MM.1S (cell line): ENCODE measurements around the gene PTTG1.

Experiments used
- EZH2 ChIP-seq: fragments of 300-600 bp; sonication (generic); optimal IDR thresholded peaks from 2 replicates; pipeline ENCODE3; 2017; ENCODE audit warnings: low read depth, mild to moderate bottlenecking, antibody characterized with exemption, low read length, mixed read lengths
- TF ChIP-seq, protein P1 (sequence below): fragments of 300-600 bp; sonication (generic); IDR thresholded peaks from 2 replicates; pipeline ENCODE4 v1.5.1; 2016; ENCODE audit warnings: antibody characterized with exemption, low read length, mixed read lengths

- TF ChIP-seq, protein P1, sequence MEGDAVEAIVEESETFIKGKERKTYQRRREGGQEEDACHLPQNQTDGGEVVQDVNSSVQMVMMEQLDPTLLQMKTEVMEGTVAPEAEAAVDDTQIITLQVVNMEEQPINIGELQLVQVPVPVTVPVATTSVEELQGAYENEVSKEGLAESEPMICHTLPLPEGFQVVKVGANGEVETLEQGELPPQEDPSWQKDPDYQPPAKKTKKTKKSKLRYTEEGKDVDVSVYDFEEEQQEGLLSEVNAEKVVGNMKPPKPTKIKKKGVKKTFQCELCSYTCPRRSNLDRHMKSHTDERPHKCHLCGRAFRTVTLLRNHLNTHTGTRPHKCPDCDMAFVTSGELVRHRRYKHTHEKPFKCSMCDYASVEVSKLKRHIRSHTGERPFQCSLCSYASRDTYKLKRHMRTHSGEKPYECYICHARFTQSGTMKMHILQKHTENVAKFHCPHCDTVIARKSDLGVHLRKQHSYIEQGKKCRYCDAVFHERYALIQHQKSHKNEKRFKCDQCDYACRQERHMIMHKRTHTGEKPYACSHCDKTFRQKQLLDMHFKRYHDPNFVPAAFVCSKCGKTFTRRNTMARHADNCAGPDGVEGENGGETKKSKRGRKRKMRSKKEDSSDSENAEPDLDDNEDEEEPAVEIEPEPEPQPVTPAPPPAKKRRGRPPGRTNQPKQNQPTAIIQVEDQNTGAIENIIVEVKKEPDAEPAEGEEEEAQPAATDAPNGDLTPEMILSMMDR = no peak
- TF ChIP-seq EZH2 = no peak
Measured at GRCh38 chr5:160399402-160400353, 22.0 kb upstream of the PTTG1 start, which contains the start of gene FAM200C.
